ENCODE results near the gene TIMM17B.
A peak's percentile ranks its signal among the peaks of the same experiment; 100 is the strongest.
"Not testable (repeated sequence)": the region's sequence is repeated elsewhere in the genome, so short reads cannot be mapped to it uniquely, and the experiment has no call there.

Gene TIMM17B

GRCh38 chrX:48894891-48895290, 2.7 kb downstream of the TIMM17B start:
- DNase-seq (ENCODE audit: low spot score) = no peak

DNA sequence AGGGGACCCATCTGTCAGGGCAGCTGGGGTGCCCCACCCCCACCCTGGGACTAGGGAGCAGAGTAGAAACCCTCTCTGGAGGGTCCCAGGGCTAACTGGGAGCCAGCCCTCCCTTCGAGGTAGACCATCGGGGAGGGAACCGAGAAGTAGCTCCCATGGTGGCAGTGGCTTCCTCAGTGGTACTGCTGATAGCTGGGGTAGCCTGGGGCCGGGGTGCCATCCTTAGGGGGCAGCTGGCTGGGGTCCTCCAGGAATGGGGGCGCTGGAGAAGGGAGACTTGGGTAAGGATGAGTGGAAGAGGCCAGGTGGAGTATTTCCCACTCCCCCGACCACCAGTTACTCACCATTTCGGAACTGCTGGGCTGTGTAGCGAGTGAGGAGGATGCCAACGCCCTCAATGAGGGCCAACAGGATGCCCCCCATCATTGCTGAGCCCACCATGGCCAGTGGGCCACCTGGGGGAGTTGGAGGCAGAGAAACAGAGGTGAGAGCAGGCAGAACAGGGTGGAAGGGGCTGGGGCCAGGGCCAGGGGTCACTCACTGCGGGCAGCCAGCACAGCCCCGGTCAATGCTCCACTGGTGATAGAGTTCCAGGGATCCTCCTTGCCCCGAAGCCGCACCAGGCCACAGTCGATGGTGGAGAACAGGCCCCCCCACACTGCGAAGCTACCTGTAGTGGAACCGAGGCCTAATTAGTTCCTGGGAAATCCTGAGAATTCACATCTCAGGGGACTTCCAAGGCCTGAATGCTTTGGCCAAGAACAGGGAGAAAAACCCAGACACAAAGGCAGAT, 3.8 kb downstream of the TIMM17B start:
- DNase-seq (ENCODE audit: low spot score) = no peak

GRCh38 chrX:48892896-48893295, 4.7 kb downstream of the TIMM17B start:
- DNase-seq (ENCODE audit: low spot score) = no peak

- DNase-seq (ENCODE audit: low spot score) = peak; percentile 84
Measured at GRCh38 chrX:48891402-48892288, 5.9 kb downstream of the TIMM17B start.

DNA sequence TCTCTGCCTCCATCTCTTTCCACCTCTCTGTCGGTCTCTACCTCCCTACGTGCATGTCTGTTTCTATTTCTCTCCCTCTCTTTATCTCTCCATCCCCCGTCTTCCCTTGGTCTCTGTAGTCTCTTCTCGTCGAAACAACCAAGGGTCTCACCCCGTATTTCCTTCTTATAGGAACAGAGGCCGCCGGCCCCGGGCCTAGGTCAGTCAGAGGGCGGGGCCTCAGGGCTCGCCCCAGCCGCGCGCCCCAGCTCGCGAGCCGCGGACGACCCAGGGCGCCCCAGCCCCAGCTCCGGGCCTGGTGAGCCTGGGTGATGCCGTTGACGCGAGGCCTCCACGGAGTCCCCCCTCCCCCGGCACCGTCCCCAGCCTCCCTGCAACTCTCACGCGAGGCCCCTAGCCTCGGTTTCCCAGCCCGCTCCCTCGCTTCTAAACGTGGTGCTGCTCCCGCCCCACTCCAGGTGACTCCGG, 6.6 kb downstream of the TIMM17B start:
- no peak for DNase-seq (ENCODE audit: low spot score)

GRCh38 chrX:48890296-48890925, 7.2 kb downstream of the TIMM17B start:
- DNase-seq (ENCODE audit: low spot score) = peak; percentile 12

DNA sequence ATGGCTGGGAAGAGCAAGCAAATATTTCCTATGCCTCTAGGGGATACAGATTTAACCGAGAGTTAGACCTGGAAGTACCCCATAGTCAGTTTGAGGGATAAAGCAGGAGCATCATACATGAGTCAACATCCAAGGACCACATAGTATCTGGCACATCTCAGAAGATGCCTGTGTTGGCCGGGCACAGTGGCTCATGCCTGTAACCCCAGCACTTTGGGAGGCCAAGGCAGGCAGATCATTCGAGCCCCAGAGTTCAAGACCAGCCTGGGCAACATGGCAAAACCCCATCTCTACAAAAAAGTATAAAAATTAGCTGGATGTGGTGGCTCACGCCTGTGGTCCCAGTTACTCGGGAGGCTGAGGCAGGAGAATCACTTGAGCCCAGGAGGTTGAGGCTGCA, 11.0 kb downstream of the TIMM17B start:
- DNase-seq (ENCODE audit: low spot score) = not testable (repeated sequence)

- no peak for DNase-seq (ENCODE audit: low spot score)
Measured at GRCh38 chrX:48883729-48884128, 13.8 kb downstream of the TIMM17B start.

- DNase-seq (ENCODE audit: low spot score) = not testable (repeated sequence)
Measured at GRCh38 chrX:48876944-48877343, 20.6 kb downstream of the TIMM17B start.

DNA sequence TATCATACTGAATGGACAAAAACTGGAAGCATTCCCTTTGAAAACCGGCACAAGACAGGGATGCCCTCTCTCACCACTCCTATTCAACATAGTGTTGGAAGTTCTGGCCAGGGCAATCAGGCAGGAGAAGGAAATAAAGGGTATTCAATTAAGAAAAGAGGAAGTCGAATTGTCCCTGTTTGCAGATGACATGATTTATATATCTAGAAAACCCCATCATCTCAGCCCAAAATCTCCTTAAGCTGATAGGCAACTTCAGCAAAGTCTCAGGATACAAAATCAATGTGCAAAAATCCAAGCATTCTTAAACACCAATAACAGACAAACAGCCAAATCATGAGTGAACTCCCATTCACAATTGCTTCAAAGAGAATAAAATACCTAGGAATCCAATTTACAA, 25.6 kb downstream of the TIMM17B start:
- DNase-seq (ENCODE audit: low spot score) = not testable (repeated sequence)

GRCh38 chrX:48864210-48864609, 33.4 kb downstream of the TIMM17B start:
- DNase-seq (ENCODE audit: low spot score) = no peak

DNA sequence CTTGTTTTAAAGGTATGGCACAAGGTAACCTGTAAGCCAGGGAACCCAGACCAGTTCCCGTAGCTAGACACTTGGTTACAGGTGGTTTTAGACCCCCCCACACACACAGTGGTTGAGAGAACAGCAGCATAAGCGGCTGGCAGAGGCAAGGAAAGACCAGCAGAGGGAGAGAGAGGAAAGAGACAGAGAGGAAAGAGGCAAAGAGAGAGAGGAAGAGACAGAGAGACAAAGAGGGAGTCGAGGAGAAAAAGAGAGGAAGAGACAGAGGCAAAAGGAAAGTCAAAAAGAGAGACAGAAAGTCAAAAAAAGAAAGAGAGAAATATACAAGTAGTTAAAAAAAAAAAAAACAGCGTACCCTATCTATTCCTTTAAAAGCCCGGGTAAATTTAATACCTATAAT, 42.7 kb downstream of the TIMM17B start:
- no peak for DNase-seq (ENCODE audit: low spot score)

DNA sequence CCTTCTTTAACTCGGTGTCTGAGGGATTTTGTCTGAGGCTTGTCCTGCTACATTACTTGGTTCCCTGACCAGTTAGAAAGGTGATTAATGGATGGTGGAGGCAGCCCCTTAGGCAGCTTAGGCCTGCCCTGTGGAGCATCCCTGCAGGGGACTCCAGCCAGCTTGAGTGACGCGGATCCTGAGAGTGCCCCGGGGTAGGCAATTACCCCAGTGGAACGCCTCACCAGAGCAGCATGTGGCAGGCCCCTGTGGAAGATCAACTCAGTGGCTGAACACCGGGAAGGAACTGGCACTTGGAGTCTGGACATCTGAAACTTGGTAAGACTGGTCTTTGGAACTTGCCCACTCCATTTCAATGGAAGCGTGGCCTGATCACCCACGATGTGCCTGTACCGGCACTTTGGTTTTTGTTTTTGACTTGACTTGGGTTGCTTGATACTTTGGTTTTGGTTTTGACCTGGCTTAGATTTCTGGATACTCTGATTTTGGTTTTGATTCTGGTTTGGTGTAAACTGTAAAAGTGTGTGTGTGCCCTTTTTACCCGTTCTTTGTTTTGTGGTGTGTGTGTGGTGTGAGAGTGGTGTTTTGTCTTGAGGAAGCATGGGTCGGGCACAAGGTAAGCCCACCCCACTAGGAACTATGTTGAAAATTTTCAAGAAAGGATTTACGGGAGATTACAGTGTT, 43.3 kb downstream of the TIMM17B start:
- DNase-seq (ENCODE audit: low spot score) = not testable (repeated sequence)

- DNase-seq (ENCODE audit: low spot score) = not testable (repeated sequence)
Measured at GRCh38 chrX:48853494-48853893, 44.1 kb downstream of the TIMM17B start.

GRCh38 chrX:48852857-48853256, 44.7 kb downstream of the TIMM17B start:
- no peak for DNase-seq (ENCODE audit: low spot score)

- DNase-seq (ENCODE audit: low spot score) = no peak
Measured at GRCh38 chrX:48848847-48849246, 48.7 kb downstream of the TIMM17B start.
